Transverse colon (tissue), 4 donors: ENCODE data around the gene IL18BP. TPM values are rescaled to one million over a fixed set of nuclear protein-coding genes. Genes with fewer than 3 reads are reported as not detected.

ENCODE experiments used
- DNase-seq: peaks from one replicate; pipeline ENCODE4 v3.0.0-alpha.2; 2019
- H3K27ac ChIP-seq, 4 donors: fragments of 200-600 bp; sonication (generic); 2 replicates each; pipeline ENCODE4 v1.5.1; 2016 to 2018; ENCODE audit warnings: inconsistent platforms in 4 of 4
- H3K27me3 ChIP-seq: fragments of 200-600 bp; sonication (generic); 2 replicates; pipeline ENCODE4 v1.5.1; 2017; ENCODE audit warnings: inconsistent platforms
- H3K36me3 ChIP-seq, 4 donors: fragments of 200-600 bp; sonication (generic); 2 replicates each; pipeline ENCODE4 v1.5.1; 2017 to 2019; ENCODE audit warnings: inconsistent platforms in 4 of 4
- H3K4me1 ChIP-seq, 4 donors: fragments of 200-600 bp; sonication (generic); 2 replicates each; pipeline ENCODE4 v1.5.1; 2017 to 2020; ENCODE audit warnings: inconsistent platforms in 4 of 4
- H3K4me3 ChIP-seq, 4 donors: fragments of 200-600 bp; sonication (generic); 1 replicate in 1 of 4; 2 replicates in 3 of 4; pipeline versions ENCODE4 v1.5.1 to v1.6.1; 2017 to 2019; ENCODE audit warnings: inconsistent platforms in 4 of 4
- H3K9me3 ChIP-seq, 2 donors: fragments of 200-600 bp; sonication (generic); 2 replicates each; pipeline ENCODE4 v1.5.1; 2017 to 2019; ENCODE audit warnings: inconsistent platforms in 2 of 2
- CTCF ChIP-seq, 5 experiments: fragments of 200-600 bp in 3 of 5; fragments of 450-650 bp in 2 of 5; sonication (generic) in 3 of 5; IDR thresholded peaks; 1 replicate in 2 of 5; 2 replicates in 3 of 5; pipeline ENCODE4 v1.5.1; 2016 to 2017; ENCODE audit warnings: antibody characterized with exemption in 5 of 5, inconsistent platforms in 3 of 5, mild to moderate bottlenecking in 2 of 5, moderate library complexity in 1 of 5
- EP300 ChIP-seq: sonication (generic); formaldehyde crosslinking; IDR thresholded peaks from one replicate; pipeline ENCODE4 v1.6.1; 2017; ENCODE audit warnings: antibody characterized with exemption, low read depth
- POLR2A ChIP-seq: fragments of 450-650 bp; IDR thresholded peaks from one replicate; pipeline ENCODE4 v1.6.1; 2016; ENCODE audit warnings: antibody characterized with exemption, mild to moderate bottlenecking, moderate library complexity
- POLR2AphosphoS5 ChIP-seq, 3 donors: sonication (generic); formaldehyde crosslinking; IDR thresholded peaks; one replicate each; pipeline ENCODE4 v1.6.1; 2016; ENCODE audit warnings: antibody characterized with exemption in 3 of 3
- WGBS, 2 donors: methylation state at CpG; one replicate each; pipeline ENCODE4 v1.1.5; 2018; ENCODE audit warnings: low coverage in 1 of 2; 5-methylcytosine and 5-hydroxymethylcytosine counted together
- in situ Hi-C, 4 donors: fragments of 200-750 bp; cut with MboI; loops; one replicate each; pipeline versions ENCODE4 v1.15.0 to v1.15.1; 2017; ENCODE audit warnings: low sequenced_read_pairs in 3 of 4, low pct_ligation_motif_present in 1 of 4, low pct_unique_long_range_greater_than_20kb in 1 of 4
- intact Hi-C: fragments of 100-400 bp; cut with DNase I; formaldehyde crosslinking; loops from one replicate; pipeline ENCODE4 v1.15.1; 2023; ENCODE audit warnings: low total_unique reads
- total RNA-seq, 4 donors: library from RNA; depleted of rRNA; stranded (reverse); fragments of >200 nt; gene quantifications; one replicate each; pipeline ENCODE4 v1.1.0, GENCODE V29; 2016

Gene IL18BP
- total RNA-seq, 4 donors from 2014 or later, result 7.4 to 29.9 (median 14.5) TPM

DNA sequence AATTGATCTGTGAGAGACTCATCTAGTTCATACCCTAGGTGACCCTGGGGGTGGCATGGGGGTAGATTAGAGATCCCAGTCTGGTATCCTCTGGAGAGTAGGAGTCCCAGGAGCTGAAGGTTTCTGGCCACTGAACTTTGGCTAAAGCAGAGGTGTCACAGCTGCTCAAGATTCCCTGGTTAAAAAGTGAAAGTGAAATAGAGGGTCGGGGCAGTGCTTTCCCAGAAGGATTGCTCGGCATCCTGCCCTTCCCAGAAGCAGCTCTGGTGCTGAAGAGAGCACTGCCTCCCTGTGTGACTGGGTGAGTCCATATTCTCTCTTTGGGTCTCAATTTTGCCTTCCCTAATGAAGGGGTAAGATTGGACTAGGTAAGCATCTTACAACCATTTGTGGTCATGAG, 653 bp downstream of the IL18BP start:
- Histone ChIP-seq H3K36me3 (peaks cover 0 to 16% (median 7%) of the 10 kb centered on the region in 4 donors), H3K4me3 (peak overlapping the region in 2 of 4 donors; percentile 1 to 20), H3K9me3 (no peaks in the 10 kb centered on the region), H3K27ac (peak overlapping the region; percentile 67 to 75 (median 72)), H3K4me1 (peaks cover 4 to 26% (median 13%) of the 10 kb centered on the region in 4 donors), H3K27me3 (no peaks in the 10 kb centered on the region)
- intact Hi-C loops (no loop called here), in situ Hi-C loops (loop anchor here in 3 of 4 donors (25.0 kb wide), 1 partner anchor 413 kb away; no protein-coding TSS in a partner anchor)
- no peak for TF ChIP-seq CTCF (IDR thresholded peaks at IDR 0.05)
- peak in 1 of 3 donors; percentile 32 for TF ChIP-seq POLR2AphosphoS5 (IDR thresholded peaks at IDR 0.05)
- DNase-seq, result no peak
- WGBS, 2 donors, result 9 to 40% methylated on average over 1 to 2 of the region's 2 CpGs

DNA sequence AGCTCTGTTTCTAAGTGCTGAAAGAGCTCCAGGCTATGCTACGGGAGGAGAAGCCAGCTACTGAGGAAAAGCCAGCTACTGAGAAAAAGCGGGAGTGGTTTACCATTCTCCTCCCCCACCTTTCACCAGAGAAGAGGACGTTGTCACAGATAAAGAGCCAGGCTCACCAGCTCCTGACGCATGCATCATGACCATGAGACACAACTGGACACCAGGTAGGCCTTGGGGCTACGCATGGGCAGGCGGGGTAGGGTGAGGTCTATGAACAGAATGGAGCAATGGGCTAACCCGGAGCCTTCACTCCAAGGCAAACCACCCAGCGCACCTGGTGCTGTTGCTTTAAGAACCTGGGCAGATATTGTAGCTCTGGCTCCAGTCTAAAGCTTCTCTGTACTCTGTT, 1.1 kb downstream of the IL18BP start:
- Histone ChIP-seq H3K27me3 (no peaks in the 10 kb centered on the region), H3K9me3 (no peaks in the 10 kb centered on the region), H3K27ac (peak overlapping the region; percentile 67 to 75 (median 72)), H3K4me1 (peaks cover 4 to 26% (median 13%) of the 10 kb centered on the region in 4 donors), H3K36me3 (peaks cover 0 to 21% (median 9%) of the 10 kb centered on the region in 4 donors), H3K4me3 (peak overlapping the region in 2 of 4 donors; percentile 1 to 20)
- intact Hi-C loops, result no loop called here
- TF ChIP-seq EP300 (no peak), POLR2A (no peak), CTCF (IDR thresholded peaks at IDR 0.05) (no peak), POLR2AphosphoS5 (IDR thresholded peaks at IDR 0.05) (no peak)
- no peak for DNase-seq
- in situ Hi-C loops, result loop anchor here in 3 of 4 donors (25.0 kb wide), 1 partner anchor 413 kb away; no protein-coding TSS in a partner anchor
- WGBS, 2 donors, result 64% methylated on average over 7 of the region's 8 CpGs; no CpG with 5 or more reads in 1 of the 2 donors

GRCh38 chr11:72000202-72000867, 1.6 kb downstream of the IL18BP start:
- in situ Hi-C loops, result no loop called here
- Histone ChIP-seq H3K27ac (peak overlapping the region; percentile 67 to 75 (median 72)), H3K4me3 (no peak overlapping the region), H3K9me3 (no peaks in the 10 kb centered on the region), H3K4me1 (peaks cover 4 to 26% (median 13%) of the 10 kb centered on the region in 4 donors), H3K36me3 (peaks cover 0 to 26% (median 12%) of the 10 kb centered on the region in 4 donors), H3K27me3 (no peaks in the 10 kb centered on the region)
- no peak for TF ChIP-seq CTCF (IDR thresholded peaks at IDR 0.05)
- no peak for DNase-seq
- intact Hi-C loops, result no loop called here
- WGBS, 2 donors, result 92% methylated on average over 10 of the region's 10 CpGs; no CpG with 5 or more reads in 1 of the 2 donors

GRCh38 chr11:72001285-72001684, 2.6 kb downstream of the IL18BP start:
- in situ Hi-C loops (no loop called here), intact Hi-C loops (no loop called here)
- 89% methylated on average over 11 of the region's 11 CpGs; no CpG with 5 or more reads in 1 of the 2 donors for WGBS, 2 donors
- no peak overlapping the region for H3K4me3 ChIP-seq
- no peaks in the 10 kb centered on the region for H3K9me3 ChIP-seq
- no peak overlapping the region for H3K27ac ChIP-seq
- DNase-seq, result no peak
- no peak for TF ChIP-seq EP300
- no peak for TF ChIP-seq CTCF (IDR thresholded peaks at IDR 0.05)
- no peak for TF ChIP-seq POLR2AphosphoS5 (IDR thresholded peaks at IDR 0.05)
- H3K27me3 ChIP-seq, result no peaks in the 10 kb centered on the region
- peaks cover 0 to 35% (median 18%) of the 10 kb centered on the region in 4 donors for H3K36me3 ChIP-seq
- H3K4me1 ChIP-seq, result peaks cover 4 to 26% (median 13%) of the 10 kb centered on the region in 4 donors
